Stimulated activated CD4-positive, alpha-beta T cell treated with anti-CD3 and anti-CD28 coated beads, Interleukin-1b, Interleukin-23, amount 100 ng/mL, for 4 hours (primary cell): Measurements from ENCODE around the gene CNIH4.
"Not testable (repeated sequence)": the region's sequence is repeated elsewhere in the genome, so short reads cannot be mapped to it uniquely, and the experiment has no call there.

ENCODE experiments used
- DNase-seq, 2 donors: peaks; one replicate each; pipeline ENCODE4 v3.0.0-alpha.2; 2020; ENCODE audit warnings: low read depth in 2 of 2

Gene CNIH4

DNA sequence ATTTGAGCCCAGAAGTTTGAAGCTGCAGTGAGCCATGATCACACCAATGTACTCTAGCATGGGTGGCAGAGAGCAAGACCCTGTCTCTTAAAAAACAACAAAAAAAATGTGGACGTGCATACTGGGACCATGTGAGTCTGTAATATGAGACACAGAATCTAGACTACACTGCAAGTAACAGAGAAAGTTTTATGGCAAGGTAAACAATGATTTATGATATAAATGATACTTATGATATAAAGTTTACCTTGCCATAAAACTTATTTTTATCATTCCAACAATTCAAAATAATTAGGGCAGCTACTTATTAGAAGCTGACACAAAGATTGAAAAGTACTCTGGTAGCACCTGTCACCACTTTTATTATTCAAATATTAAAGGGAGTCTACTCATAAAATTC, 43.2 kb downstream of the CNIH4 start:
- DNase-seq, result no peak

DNA sequence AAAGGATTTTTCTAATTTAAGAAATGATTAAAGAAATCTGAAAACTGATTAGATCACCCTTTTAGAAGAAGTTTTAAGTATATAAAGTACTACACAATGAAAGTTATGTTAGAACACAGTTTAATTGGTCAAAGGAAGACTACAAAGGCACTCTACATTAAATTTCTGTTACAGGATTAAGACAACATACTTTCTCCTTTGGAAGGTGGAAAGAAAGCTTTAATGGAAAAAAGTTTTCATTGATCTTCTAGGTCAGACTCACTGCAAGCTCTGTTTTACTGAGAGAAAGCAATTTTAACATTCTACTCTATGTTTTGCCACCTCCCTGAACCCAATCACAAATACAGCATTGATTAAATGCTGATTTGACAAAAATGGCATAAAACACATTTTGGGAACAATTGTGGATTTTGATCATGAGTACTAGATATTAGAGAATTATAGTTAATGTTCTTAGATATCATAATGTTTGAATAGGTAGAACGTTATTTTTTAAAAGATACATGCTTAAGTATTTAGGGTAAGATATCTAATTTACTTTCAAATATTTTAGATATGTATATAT, 45.9 kb downstream of the CNIH4 start:
- no peak for DNase-seq

DNA sequence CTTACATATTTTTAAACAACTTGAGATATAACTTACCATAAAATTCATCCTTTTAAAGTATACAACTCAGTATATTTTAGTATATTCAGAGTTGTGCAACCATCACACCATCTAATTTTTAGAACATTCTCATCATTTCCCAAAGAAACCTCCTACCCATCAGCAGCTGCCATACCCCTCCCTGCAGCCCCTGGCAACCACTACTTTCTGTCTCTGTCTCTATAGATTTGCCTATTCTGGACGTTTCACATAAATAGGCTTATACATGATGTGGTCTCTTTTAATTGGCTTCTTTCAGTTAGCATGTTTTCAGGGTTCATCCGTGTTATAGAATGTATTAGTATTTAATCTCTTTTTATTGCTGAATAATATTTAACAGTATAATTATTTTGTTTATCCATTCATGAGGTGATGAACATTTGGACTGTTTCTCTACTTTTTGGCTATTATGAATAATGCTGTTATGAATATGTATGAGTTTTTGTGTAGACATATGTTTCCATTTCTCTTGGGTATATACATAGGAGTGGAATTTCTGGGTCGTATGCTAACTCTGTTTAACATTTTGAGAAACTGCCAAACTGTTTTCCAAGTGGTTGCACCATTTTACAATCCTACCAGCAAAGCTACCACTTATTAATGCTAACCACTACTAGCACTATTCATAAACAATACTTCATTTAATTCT, 48.4 kb downstream of the CNIH4 start:
- no peak for DNase-seq

- DNase-seq, result no peak
Measured at GRCh38 chr1:224405604-224405970, 48.9 kb downstream of the CNIH4 start.

- no peak for DNase-seq
Measured at GRCh38 chr1:224406216-224406615, 49.5 kb downstream of the CNIH4 start.

DNA sequence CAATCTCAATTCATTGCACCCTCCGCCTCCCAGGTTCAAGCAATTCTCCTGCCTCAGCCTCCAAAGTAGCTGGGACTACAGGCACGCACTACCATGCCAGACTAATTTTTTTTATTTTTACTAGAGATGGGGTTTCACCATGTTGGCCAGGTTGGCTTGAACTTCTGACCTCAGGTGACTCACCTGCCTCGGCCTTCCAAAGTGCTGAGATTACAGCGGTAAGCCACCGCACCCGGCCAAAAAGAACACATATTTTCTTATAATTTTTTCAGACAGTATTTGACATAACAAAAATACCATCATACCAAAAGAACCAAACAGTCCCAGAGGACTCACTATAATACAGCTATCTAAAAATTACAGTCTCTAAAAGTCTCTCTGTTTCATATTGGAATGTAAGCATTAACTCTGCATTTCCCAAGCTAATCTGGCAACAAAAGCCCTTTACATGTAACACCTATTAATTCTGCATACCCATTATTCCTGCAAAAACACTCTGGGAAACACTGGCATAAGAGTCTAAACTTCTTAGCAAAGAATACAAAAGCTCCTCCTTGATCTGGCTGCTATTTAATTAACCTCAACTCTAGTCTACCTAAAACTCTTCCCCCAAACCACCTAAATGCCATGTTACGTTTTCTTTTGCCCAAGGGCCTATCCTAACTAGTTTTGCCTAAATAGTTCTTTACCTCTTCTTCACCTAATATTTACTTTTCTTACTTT, 51.1 kb downstream of the CNIH4 start:
- no peak for DNase-seq

- DNase-seq, result no peak
Measured at GRCh38 chr1:224408294-224408590, 51.6 kb downstream of the CNIH4 start.

DNA sequence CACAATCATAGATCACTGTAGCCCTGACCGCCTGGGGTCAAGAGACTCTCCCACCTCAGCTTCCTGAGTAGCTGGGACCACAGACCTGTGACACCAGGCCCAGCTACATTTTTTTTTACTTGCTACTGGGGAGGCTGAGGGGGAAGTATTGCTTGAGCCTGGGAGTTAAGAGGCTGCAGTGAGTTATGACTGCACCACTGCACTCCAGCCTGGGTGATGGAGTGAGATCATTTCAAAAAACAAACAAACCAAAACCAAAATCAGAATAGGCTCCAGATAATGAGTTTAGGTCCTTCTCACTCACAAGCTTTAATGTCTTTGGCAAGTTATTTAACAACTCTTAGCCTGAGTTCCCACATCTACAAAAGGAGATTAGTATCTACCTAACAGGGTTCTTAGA, 55.1 kb downstream of the CNIH4 start:
- DNase-seq, result no peak

DNA sequence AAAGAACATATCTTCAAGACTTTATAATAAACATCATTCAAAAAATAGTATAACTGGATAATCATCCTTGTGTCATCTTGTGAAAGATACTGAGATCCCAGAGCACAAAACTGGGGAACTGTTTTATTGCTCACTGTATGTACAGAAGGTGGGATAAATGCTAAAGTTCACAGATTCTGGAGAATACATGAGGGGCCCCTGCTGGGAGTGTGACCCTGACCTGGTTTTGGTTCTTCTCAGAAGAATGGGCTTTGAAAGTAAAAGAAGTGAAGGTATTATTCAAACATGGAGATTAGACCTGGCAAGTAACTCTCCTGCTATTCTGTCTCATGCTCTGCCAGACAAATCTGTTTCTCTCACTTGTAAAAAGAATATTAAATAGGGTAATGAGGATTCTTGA, 63.4 kb downstream of the CNIH4 start:
- no peak for DNase-seq

DNA sequence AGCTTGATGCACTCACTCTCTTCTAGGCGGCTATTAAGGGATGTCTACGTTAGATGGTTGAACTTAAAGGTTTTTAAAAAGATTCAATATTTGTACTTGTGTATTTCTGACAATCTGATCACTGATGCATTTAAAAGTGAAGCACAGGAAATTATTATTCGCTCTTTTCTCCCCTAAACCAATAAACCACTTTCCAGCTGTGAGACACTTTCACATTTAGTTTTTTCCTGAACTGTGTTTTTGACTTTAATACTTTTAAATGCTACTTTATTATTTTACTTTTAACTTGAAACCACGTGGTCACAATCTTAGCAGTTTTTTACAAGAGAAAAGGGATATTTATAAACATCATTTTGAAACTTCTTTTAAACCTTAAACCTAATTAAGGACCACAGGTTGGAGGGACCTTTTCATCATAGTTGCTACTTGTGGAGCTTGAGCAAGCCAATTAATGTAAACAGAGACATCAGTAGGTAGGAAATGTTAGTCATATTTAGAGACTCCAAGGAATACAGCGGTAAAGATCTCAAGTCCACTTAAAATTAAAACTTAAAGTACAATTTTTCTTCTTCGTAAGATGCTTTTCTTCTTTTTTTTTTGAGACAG, 68.7 kb downstream of the CNIH4 start:
- DNase-seq, result no peak

DNA sequence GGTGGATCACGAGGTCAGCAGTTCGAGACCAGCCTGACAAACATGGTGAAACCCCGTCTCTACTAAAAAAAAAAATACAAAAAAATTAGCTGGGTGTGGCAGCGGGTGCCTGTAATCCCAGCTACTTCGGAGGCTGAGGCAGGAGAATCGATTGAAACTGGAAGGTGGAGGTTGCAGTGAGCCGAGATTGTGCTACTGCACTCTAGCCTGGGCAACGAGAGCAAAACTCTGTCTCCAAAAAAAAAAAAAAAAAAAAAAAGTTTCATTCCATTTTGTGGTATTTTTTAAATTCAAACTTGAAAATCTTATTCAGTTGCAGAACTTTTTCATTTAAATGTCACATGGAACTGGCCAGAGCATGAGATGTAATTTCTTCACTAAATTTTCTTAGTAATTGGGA, 70.2 kb downstream of the CNIH4 start:
- DNase-seq, result not testable (repeated sequence)

- no peak for DNase-seq
Measured at GRCh38 chr1:224427346-224427745, 70.7 kb downstream of the CNIH4 start.

DNA sequence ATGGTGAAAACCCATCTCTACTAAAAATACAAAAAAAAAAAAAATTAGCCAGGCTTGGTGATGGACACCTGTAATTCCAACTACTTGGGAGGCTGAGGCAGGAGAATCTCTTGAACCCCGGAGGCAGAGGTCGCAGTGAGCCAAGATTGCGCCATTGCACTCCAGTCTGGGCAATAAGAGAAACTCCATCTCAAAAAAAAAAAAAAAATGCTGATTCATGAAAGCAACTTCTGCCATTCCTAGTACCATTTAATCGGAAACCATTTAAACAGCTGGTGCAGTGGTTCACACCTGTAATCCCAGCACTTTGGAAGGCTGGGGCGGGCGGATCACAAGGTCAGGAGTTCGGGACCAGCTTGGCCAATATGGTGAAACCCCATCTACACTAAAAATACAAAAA, 72.0 kb downstream of the CNIH4 start:
- not testable (repeated sequence) for DNase-seq
